Glutamatergic neuron (in vitro differentiated cells): ENCODE results near the gene BANK1. TPM values are rescaled to one million over a fixed set of nuclear protein-coding genes. Genes with fewer than 3 reads are reported as not detected.

Source experiments
- DNase-seq: peaks from one replicate; pipeline ENCODE4 v3.0.0; 2022
- H3K27ac Mint-ChIP-seq: one replicate; pipeline ENCODE4 v1.8.0; 2020; ENCODE audit warnings: mild to moderate bottlenecking, mixed read lengths, inconsistent platforms; ENCODE audit not compliant: unreplicated experiment
- H3K27me3 Mint-ChIP-seq: one replicate; pipeline ENCODE4 v1.8.0; 2020; ENCODE audit warnings: mild to moderate bottlenecking, moderate library complexity, mixed read lengths, inconsistent platforms; ENCODE audit not compliant: unreplicated experiment
- H3K36me3 Mint-ChIP-seq: one replicate; pipeline ENCODE4 v1.8.0; 2020; ENCODE audit warnings: mild to moderate bottlenecking, mixed read lengths, inconsistent platforms; ENCODE audit not compliant: unreplicated experiment
- H3K4me1 Mint-ChIP-seq: one replicate; pipeline ENCODE4 v1.8.0; 2020; ENCODE audit warnings: mild to moderate bottlenecking, low read depth, mixed read lengths, inconsistent platforms; ENCODE audit not compliant: unreplicated experiment
- H3K4me3 Mint-ChIP-seq: one replicate; pipeline ENCODE4 v1.8.0; 2020; ENCODE audit warnings: mild to moderate bottlenecking, mixed read lengths, inconsistent platforms; ENCODE audit not compliant: unreplicated experiment
- H3K9me3 Mint-ChIP-seq: one replicate; pipeline ENCODE4 v1.8.0; 2020; ENCODE audit warnings: mild to moderate bottlenecking, moderate library complexity, mixed read lengths, inconsistent platforms; ENCODE audit not compliant: unreplicated experiment
- CTCF ChIP-seq: fragments of 200-600 bp; sonication (generic); IDR thresholded peaks from one replicate; pipeline ENCODE4 v1.5.0; 2021; ENCODE audit not compliant: partially characterized antibody, unreplicated experiment
- total RNA-seq: library from RNA; stranded (reverse); fragmentation: NEBNext Ultra II Directional; extraction: Animal tissue kit (Norgen Biotek cat#: 25700); gene quantifications from one replicate; pipeline ENCODE4 v1.2.1, GENCODE V29; 2021; ENCODE audit not compliant: unreplicated experiment

Gene BANK1
- total RNA-seq, 1 donor from 2014 or later: not detected

- Mint-ChIP-seq H3K27ac (no peak overlapping the region), H3K9me3 (no peaks in the 10 kb centered on the region), H3K4me3 (no peak overlapping the region), H3K36me3 (no peaks in the 10 kb centered on the region), H3K27me3 (no peaks in the 10 kb centered on the region), H3K4me1 (no peaks in the 10 kb centered on the region)
- no peak for TF ChIP-seq CTCF
- no peak for DNase-seq
Measured at GRCh38 chr4:101835121-101835904, 44.8 kb downstream of the BANK1 start.

- Mint-ChIP-seq H3K36me3 (no peaks in the 10 kb centered on the region), H3K27me3 (no peaks in the 10 kb centered on the region), H3K27ac (no peak overlapping the region), H3K4me3 (no peak overlapping the region), H3K4me1 (no peaks in the 10 kb centered on the region), H3K9me3 (no peaks in the 10 kb centered on the region)
- no peak for DNase-seq
- TF ChIP-seq CTCF: no peak
Measured at GRCh38 chr4:101843054-101843453, 52.5 kb downstream of the BANK1 start.

GRCh38 chr4:101846550-101846949, 56.0 kb downstream of the BANK1 start:
- no peak overlapping the region for H3K4me3 Mint-ChIP-seq
- no peak for TF ChIP-seq CTCF
- no peaks in the 10 kb centered on the region for H3K36me3 Mint-ChIP-seq
- no peaks in the 10 kb centered on the region for H3K4me1 Mint-ChIP-seq
- no peaks in the 10 kb centered on the region for H3K27me3 Mint-ChIP-seq
- no peaks in the 10 kb centered on the region for H3K9me3 Mint-ChIP-seq
- H3K27ac Mint-ChIP-seq: no peak overlapping the region
- no peak for DNase-seq

- H3K36me3 Mint-ChIP-seq: no peaks in the 10 kb centered on the region
- H3K4me3 Mint-ChIP-seq: no peak overlapping the region
- H3K27ac Mint-ChIP-seq: no peak overlapping the region
- no peak for TF ChIP-seq CTCF
- DNase-seq: no peak
- no peaks in the 10 kb centered on the region for H3K9me3 Mint-ChIP-seq
- no peaks in the 10 kb centered on the region for H3K27me3 Mint-ChIP-seq
- H3K4me1 Mint-ChIP-seq: no peaks in the 10 kb centered on the region
Measured at GRCh38 chr4:101850698-101851097, 60.2 kb downstream of the BANK1 start.

GRCh38 chr4:101851672-101852071, 61.1 kb downstream of the BANK1 start:
- no peak for TF ChIP-seq CTCF
- Mint-ChIP-seq H3K27ac (no peak overlapping the region), H3K4me3 (no peak overlapping the region), H3K4me1 (no peaks in the 10 kb centered on the region), H3K9me3 (no peaks in the 10 kb centered on the region), H3K36me3 (no peaks in the 10 kb centered on the region), H3K27me3 (no peaks in the 10 kb centered on the region)
- DNase-seq: no peak
